Measurements from ENCODE around the gene RCCD1. TPM values are rescaled to one million over a fixed set of nuclear protein-coding genes. Genes with fewer than 3 reads are reported as not detected.
"Not testable (repeated sequence)": the region's sequence is repeated elsewhere in the genome, so short reads cannot be mapped to it uniquely, and the experiment has no call there.

RCCD1 gene
- total and polyA plus RNA-seq, 2 donors (not counting 3 experiments of a cell fraction or from before 2014, with no cell fraction given) = 8.8 to 15.3 TPM

DNA sequence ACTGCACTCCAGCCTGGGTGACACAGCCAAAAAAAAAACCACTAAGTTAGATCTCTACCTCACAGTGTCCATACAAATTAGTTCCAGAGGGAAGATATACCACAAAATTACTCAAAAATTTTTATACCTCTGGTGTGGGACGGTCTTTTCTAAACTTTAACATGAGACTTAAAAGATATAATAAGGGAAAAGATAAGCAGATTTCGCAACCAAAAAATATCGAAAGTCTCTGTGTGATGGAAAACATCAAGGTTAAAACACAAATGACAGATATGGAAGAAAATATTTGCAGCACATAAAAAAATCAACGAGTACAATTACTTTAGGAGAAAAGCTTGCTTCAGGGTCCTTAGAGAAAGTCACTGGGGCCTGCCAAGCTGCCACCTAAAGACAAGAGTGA, 32.8 kb upstream of the RCCD1 start:
- H3K9me1 ChIP-seq (replicated peaks; ENCODE audit: control insufficient read depth, extremely low read depth, insufficient read depth, low read length) = no peaks in the 10 kb centered on the region
- H3K27me3 ChIP-seq (ENCODE audit: control insufficient read depth in 2 of 2, insufficient read depth in 2 of 2, low read length in 2 of 2) = no peaks in the 10 kb centered on the region
- FAIRE-seq (no peak), DNase-seq (ENCODE audit: low read depth, low spot score) (no peak)
- no peaks in the 10 kb centered on the region for H3K9me3 ChIP-seq (replicated peaks; ENCODE audit: control insufficient read depth, insufficient read depth, low read length)
- ChIA-PET POLR2A (no interaction called here), CTCF (interaction anchor here (1.0 to 3.8 kb wide), 3 partner anchors 10 to 35 kb away, joined by 4 to 31 read pairs (median 4); partner anchors contain the start of genes HDDC3 and UNC45A)
- no peaks in the 10 kb centered on the region for H3K4me1 ChIP-seq (ENCODE audit: control insufficient read depth, extremely low read depth, insufficient read depth, low read length)
- H3K4me2 ChIP-seq (ENCODE audit: insufficient read depth, low read length) = no peak overlapping the region
- no peak overlapping the region for H3K4me3 ChIP-seq (replicated peaks in 1 of 3; ENCODE audit: insufficient read depth in 1 of 3, low read depth in 1 of 3, low read length in 3 of 3)
- no peak overlapping the region for H3K9ac ChIP-seq (replicated peaks; ENCODE audit: extremely low read depth, insufficient read depth, low read length)
- intact Hi-C loops (cut with micrococcal nuclease) = no loop called here
- H2AFZ ChIP-seq (ENCODE audit: low read depth, low read length) = no peak overlapping the region
- H3K27ac ChIP-seq (ENCODE audit: insufficient read depth, low read depth, low read length) = no peak overlapping the region
- H3K79me2 ChIP-seq (ENCODE audit: control insufficient read depth, insufficient read depth, low read length) = no peaks in the 10 kb centered on the region
- TF ChIP-seq POLR2A (IDR thresholded peaks at IDR 0.05; ENCODE audit: low read depth, low read length) (no peak), POLR2AphosphoS5 (IDR thresholded peaks at IDR 0.05; ENCODE audit: insufficient read depth, low read depth, low read length) (no peak), FOS (IDR thresholded peaks at IDR 0.05; ENCODE audit: borderline replicate concordance, insufficient read depth, low read length) (no peak), MYC (IDR thresholded peaks at IDR 0.05; ENCODE audit: low read depth, low read length) (no peak), JUN (IDR thresholded peaks at IDR 0.05; ENCODE audit: borderline replicate concordance, insufficient read depth, insufficient read length, low read depth) (no peak), EZH2 (IDR thresholded peaks at IDR 0.05; ENCODE audit: borderline replicate concordance, low read depth, low read length, severe bottlenecking) (no peak), GATA2 (IDR thresholded peaks at IDR 0.05; ENCODE audit: insufficient read depth, insufficient read length, low read depth, low read length) (no peak)
- TF ChIP-seq, protein P1, sequence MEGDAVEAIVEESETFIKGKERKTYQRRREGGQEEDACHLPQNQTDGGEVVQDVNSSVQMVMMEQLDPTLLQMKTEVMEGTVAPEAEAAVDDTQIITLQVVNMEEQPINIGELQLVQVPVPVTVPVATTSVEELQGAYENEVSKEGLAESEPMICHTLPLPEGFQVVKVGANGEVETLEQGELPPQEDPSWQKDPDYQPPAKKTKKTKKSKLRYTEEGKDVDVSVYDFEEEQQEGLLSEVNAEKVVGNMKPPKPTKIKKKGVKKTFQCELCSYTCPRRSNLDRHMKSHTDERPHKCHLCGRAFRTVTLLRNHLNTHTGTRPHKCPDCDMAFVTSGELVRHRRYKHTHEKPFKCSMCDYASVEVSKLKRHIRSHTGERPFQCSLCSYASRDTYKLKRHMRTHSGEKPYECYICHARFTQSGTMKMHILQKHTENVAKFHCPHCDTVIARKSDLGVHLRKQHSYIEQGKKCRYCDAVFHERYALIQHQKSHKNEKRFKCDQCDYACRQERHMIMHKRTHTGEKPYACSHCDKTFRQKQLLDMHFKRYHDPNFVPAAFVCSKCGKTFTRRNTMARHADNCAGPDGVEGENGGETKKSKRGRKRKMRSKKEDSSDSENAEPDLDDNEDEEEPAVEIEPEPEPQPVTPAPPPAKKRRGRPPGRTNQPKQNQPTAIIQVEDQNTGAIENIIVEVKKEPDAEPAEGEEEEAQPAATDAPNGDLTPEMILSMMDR (IDR thresholded peaks at IDR 0.05; ENCODE audit: extremely low read depth in 1 of 2, insufficient read depth in 1 of 2, low read depth in 1 of 2, low read length in 2 of 2) = no peak
- TF ChIP-seq, protein P2, sequence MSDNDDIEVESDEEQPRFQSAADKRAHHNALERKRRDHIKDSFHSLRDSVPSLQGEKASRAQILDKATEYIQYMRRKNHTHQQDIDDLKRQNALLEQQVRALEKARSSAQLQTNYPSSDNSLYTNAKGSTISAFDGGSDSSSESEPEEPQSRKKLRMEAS (IDR thresholded peaks at IDR 0.05; ENCODE audit: insufficient read depth, insufficient read length) = no peak
- dilution Hi-C loops (cut with MboI; ENCODE audit: extremely low pct_ligation_motif_present, low sequenced_read_pairs) = no loop called here
- no TSS peak for BruUV-seq (replicated peaks)
- H3K36me3 ChIP-seq (ENCODE audit: control insufficient read depth in 2 of 2, extremely low read depth in 1 of 2, insufficient read depth in 2 of 2, low read length in 2 of 2) = peaks cover 2 to 32% of the 10 kb centered on the region in 2 experiments
- H4K20me1 ChIP-seq (replicated peaks; ENCODE audit: control insufficient read depth, extremely low read depth, insufficient read depth, low read length) = no peaks in the 10 kb centered on the region

DNA sequence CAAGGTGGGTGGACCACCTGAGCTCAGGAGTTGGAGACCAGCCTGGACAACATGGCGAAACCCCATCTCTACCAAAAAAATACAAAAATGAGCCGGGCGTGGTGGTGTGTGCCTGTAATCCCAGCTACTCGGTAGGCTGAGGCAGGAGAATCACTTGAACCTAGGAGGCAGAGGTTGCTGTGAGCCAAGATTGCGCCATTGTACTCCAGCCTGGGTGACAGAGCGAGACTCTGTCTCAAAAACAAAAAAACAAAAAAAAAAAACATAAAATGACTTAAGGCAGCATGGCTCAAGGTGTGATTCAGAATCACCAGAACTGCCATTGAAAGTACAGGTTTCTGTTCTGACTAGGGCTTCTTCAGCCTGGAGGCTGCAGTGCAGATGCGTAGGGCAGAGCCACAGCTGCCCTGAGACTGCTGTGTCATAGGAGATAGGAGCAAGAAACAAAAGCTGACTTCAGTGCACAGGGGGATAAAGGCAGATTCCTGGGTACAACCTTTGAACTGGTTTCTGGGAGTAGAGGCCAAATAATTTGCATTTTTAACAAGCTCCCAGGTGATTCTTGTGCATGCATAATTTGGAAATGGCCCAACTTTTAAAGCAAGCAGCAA, 31.9 kb upstream of the RCCD1 start:
- dilution Hi-C loops (cut with MboI; ENCODE audit: extremely low pct_ligation_motif_present, low sequenced_read_pairs); H3K9me3 ChIP-seq (replicated peaks; ENCODE audit: control insufficient read depth, insufficient read depth, low read length); H3K4me3 ChIP-seq (replicated peaks in 1 of 3; ENCODE audit: insufficient read depth in 1 of 3, low read depth in 1 of 3, low read length in 3 of 3); H3K9me1 ChIP-seq (replicated peaks; ENCODE audit: control insufficient read depth, extremely low read depth, insufficient read depth, low read length); DNase-seq (ENCODE audit: low read depth, low spot score); FAIRE-seq; H3K27ac ChIP-seq (ENCODE audit: insufficient read depth, low read depth, low read length); H4K20me1 ChIP-seq (replicated peaks; ENCODE audit: control insufficient read depth, extremely low read depth, insufficient read depth, low read length); intact Hi-C loops (cut with micrococcal nuclease); POLR2A ChIA-PET; H3K27me3 ChIP-seq (ENCODE audit: control insufficient read depth in 2 of 2, insufficient read depth in 2 of 2, low read length in 2 of 2); H3K4me2 ChIP-seq (ENCODE audit: insufficient read depth, low read length); H3K9ac ChIP-seq (replicated peaks; ENCODE audit: extremely low read depth, insufficient read depth, low read length); H2AFZ ChIP-seq (ENCODE audit: low read depth, low read length); BruUV-seq (replicated peaks); H3K4me1 ChIP-seq (ENCODE audit: control insufficient read depth, extremely low read depth, insufficient read depth, low read length); H3K79me2 ChIP-seq (ENCODE audit: control insufficient read depth, insufficient read depth, low read length): not testable (repeated sequence)
- CTCF ChIA-PET = interaction anchor here (0.6 to 3.8 kb wide), 3 partner anchors 9 to 42 kb away, joined by 3 to 31 read pairs (median 4); partner anchors contain the start of genes HDDC3 and UNC45A
- peaks cover 2 to 22% of the 10 kb centered on the region in 2 experiments for H3K36me3 ChIP-seq (ENCODE audit: control insufficient read depth in 2 of 2, extremely low read depth in 1 of 2, insufficient read depth in 2 of 2, low read length in 2 of 2)
